ENCODE results near the gene LYRM4. TPM values are rescaled to one million over a fixed set of nuclear protein-coding genes. Genes with fewer than 3 reads are reported as not detected.

The LYRM4 gene
- total and polyA plus RNA-seq, 2 donors (not counting 1 experiment from before 2014, with no cell fraction given) = 22.1 to 29.5 TPM

- DNase-seq (no peak), ATAC-seq (ENCODE audit: low read depth) (no peak)
- intact Hi-C loops (cut with micrococcal nuclease) = no loop called here
- TF ChIP-seq, protein P1, sequence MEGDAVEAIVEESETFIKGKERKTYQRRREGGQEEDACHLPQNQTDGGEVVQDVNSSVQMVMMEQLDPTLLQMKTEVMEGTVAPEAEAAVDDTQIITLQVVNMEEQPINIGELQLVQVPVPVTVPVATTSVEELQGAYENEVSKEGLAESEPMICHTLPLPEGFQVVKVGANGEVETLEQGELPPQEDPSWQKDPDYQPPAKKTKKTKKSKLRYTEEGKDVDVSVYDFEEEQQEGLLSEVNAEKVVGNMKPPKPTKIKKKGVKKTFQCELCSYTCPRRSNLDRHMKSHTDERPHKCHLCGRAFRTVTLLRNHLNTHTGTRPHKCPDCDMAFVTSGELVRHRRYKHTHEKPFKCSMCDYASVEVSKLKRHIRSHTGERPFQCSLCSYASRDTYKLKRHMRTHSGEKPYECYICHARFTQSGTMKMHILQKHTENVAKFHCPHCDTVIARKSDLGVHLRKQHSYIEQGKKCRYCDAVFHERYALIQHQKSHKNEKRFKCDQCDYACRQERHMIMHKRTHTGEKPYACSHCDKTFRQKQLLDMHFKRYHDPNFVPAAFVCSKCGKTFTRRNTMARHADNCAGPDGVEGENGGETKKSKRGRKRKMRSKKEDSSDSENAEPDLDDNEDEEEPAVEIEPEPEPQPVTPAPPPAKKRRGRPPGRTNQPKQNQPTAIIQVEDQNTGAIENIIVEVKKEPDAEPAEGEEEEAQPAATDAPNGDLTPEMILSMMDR (IDR thresholded peaks at IDR 0.05) = no peak
- no peak for TF ChIP-seq EZH2 (IDR thresholded peaks at IDR 0.05; ENCODE audit: borderline replicate concordance, insufficient read depth, low read depth, low read length, poor library complexity, severe bottlenecking)
- Histone ChIP-seq H3K4me1 (ENCODE audit: control insufficient read depth in 2 of 2, insufficient read depth in 2 of 2, low read length in 2 of 2) (peaks cover 11 to 19% of the 10 kb centered on the region in 2 donors), H3K9me3 (ENCODE audit: control extremely low read depth in 1 of 3, control insufficient read depth in 2 of 3, insufficient read depth in 1 of 3, low read length in 2 of 3) (no peaks in the 10 kb centered on the region), H3K27me3 (replicated peaks in 1 of 4; ENCODE audit: control extremely low read depth in 1 of 4, control insufficient read depth in 3 of 4, insufficient read depth in 4 of 4, low read length in 3 of 4) (no peaks in the 10 kb centered on the region), H3K4me2 (replicated peaks; ENCODE audit: low read depth, low read length, poor library complexity, severe bottlenecking) (no peak overlapping the region), H3K27ac (ENCODE audit: low read length in 2 of 2) (no peak overlapping the region), H3K4me3 (ENCODE audit: control extremely low read depth in 1 of 5, extremely low read depth in 1 of 5, insufficient read depth in 1 of 5, low read depth in 2 of 5, low read length in 4 of 5) (no peak overlapping the region), H2AFZ (ENCODE audit: insufficient read depth, low read depth, low read length, poor library complexity, severe bottlenecking) (no peak overlapping the region), H3K36me3 (replicated peaks in 1 of 2; ENCODE audit: control extremely low read depth in 1 of 2, control insufficient read depth in 1 of 2, extremely low read depth in 1 of 2, insufficient read depth in 2 of 2, low read length in 1 of 2) (peaks cover 1 to 5% of the 10 kb centered on the region in 2 experiments), H4K20me1 (ENCODE audit: control insufficient read depth, insufficient read depth, low read length, poor library complexity, severe bottlenecking) (peaks cover 23% of the 10 kb centered on the region), H3K9ac (ENCODE audit: low read length) (no peak overlapping the region), H3K79me2 (ENCODE audit: control insufficient read depth, insufficient read depth, low read length) (peaks cover 72% of the 10 kb centered on the region)
- CTCF ChIA-PET = interaction anchor here (0.7 to 1.0 kb wide), 2 partner anchors 10 to 18 kb away, joined by 3 read pairs; no protein-coding TSS in a partner anchor
- no peak overlapping the region for H3K4me3 Mint-ChIP-seq
- 97% methylated on average over 5 of the region's 6 CpGs for WGBS (ENCODE audit: insufficient coverage)
- POLR2A ChIA-PET = no interaction called here
- H3K9me3 Mint-ChIP-seq (ENCODE audit: insufficient read depth) = no peaks in the 10 kb centered on the region
- peaks cover 62% of the 10 kb centered on the region for H3K4me1 Mint-ChIP-seq
- H3K27ac Mint-ChIP-seq = no peak overlapping the region
- no peaks in the 10 kb centered on the region for H3K27me3 Mint-ChIP-seq
Observed at GRCh38 chr6:5285081-5285480, 24.3 kb upstream of the LYRM4 start.

DNA sequence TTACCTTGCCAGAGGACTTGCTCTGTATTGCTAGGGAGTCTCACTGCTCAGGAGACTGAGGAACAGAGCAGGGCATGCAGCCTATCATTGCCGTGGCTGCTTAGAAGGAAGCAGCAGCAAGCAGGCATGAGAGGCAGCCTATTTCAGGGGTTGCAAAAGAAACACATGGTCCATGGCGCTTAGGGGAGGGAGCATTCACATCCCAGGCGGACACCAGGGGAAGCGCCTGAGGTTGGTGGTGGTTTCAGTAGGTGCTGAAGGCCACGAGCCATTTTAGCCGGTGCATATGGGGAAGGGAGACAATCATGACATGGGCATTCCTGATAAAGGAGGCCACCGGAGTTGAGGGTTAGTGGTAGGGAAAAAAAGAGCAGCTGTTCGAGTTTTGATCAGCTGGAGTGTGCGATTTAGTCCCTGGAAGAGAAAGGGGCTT, 21.5 kb upstream of the LYRM4 start:
- WGBS (ENCODE audit: insufficient coverage) = 93% methylated on average over 9 of the region's 9 CpGs
- H3K9me3 ChIP-seq (ENCODE audit: control extremely low read depth in 1 of 3, control insufficient read depth in 2 of 3, insufficient read depth in 1 of 3, low read length in 2 of 3) = no peaks in the 10 kb centered on the region
- ChIA-PET CTCF (no interaction called here), POLR2A (no interaction called here)
- Mint-ChIP-seq H3K9me3 (ENCODE audit: insufficient read depth) (no peaks in the 10 kb centered on the region), H3K27ac (no peak overlapping the region), H3K4me1 (peaks cover 61% of the 10 kb centered on the region), H3K4me3 (peak overlapping the region; percentile 18), H3K27me3 (no peaks in the 10 kb centered on the region)
- H3K4me3 ChIP-seq (ENCODE audit: control extremely low read depth in 1 of 5, extremely low read depth in 1 of 5, insufficient read depth in 1 of 5, low read depth in 2 of 5, low read length in 4 of 5) = no peak overlapping the region
- H3K27ac ChIP-seq (ENCODE audit: low read length in 2 of 2) = no peak overlapping the region
- no peak overlapping the region for H3K4me2 ChIP-seq (replicated peaks; ENCODE audit: low read depth, low read length, poor library complexity, severe bottlenecking)
- intact Hi-C loops (cut with micrococcal nuclease) = no loop called here
- peaks cover 79% of the 10 kb centered on the region for H3K79me2 ChIP-seq (ENCODE audit: control insufficient read depth, insufficient read depth, low read length)
- peaks cover 1 to 5% of the 10 kb centered on the region in 2 experiments for H3K36me3 ChIP-seq (replicated peaks in 1 of 2; ENCODE audit: control extremely low read depth in 1 of 2, control insufficient read depth in 1 of 2, extremely low read depth in 1 of 2, insufficient read depth in 2 of 2, low read length in 1 of 2)
- H3K9ac ChIP-seq (ENCODE audit: low read length) = no peak overlapping the region
- H3K4me1 ChIP-seq (ENCODE audit: control insufficient read depth in 2 of 2, insufficient read depth in 2 of 2, low read length in 2 of 2) = peaks cover 15 to 25% of the 10 kb centered on the region in 2 donors
- no peak overlapping the region for H2AFZ ChIP-seq (ENCODE audit: insufficient read depth, low read depth, low read length, poor library complexity, severe bottlenecking)
- H4K20me1 ChIP-seq (ENCODE audit: control insufficient read depth, insufficient read depth, low read length, poor library complexity, severe bottlenecking) = peaks cover 20% of the 10 kb centered on the region
- H3K27me3 ChIP-seq (replicated peaks in 1 of 4; ENCODE audit: control extremely low read depth in 1 of 4, control insufficient read depth in 3 of 4, insufficient read depth in 4 of 4, low read length in 3 of 4) = no peaks in the 10 kb centered on the region
- DNase-seq (no peak), ATAC-seq (ENCODE audit: low read depth) (no peak)
- TF ChIP-seq EZH2 (IDR thresholded peaks at IDR 0.05; ENCODE audit: borderline replicate concordance, insufficient read depth, low read depth, low read length, poor library complexity, severe bottlenecking) = no peak
- TF ChIP-seq, protein P1 (IDR thresholded peaks at IDR 0.05) = no peak
